HEK293T (cell line): ENCODE measurements around the gene ZNF362.

ENCODE experiments used
- ARNT ChIP-seq: fragments of 450-650 bp; IDR thresholded peaks from 2 replicates; pipeline ENCODE4 v1.6.1; 2017; ENCODE audit warnings: mild to moderate bottlenecking
- FOXK2 ChIP-seq: fragments of 450-650 bp; IDR thresholded peaks from 2 replicates; pipeline ENCODE4 v1.6.1; 2016; ENCODE audit warnings: mild to moderate bottlenecking
- FOXM1 ChIP-seq: fragments of 450-650 bp; IDR thresholded peaks from 2 replicates; pipeline ENCODE4 v1.6.1; 2017; ENCODE audit warnings: mild to moderate bottlenecking, borderline replicate concordance
- SP1 ChIP-seq: fragments of 450-650 bp; IDR thresholded peaks from 2 replicates; pipeline ENCODE4 v1.6.1; 2017
- SUZ12 ChIP-seq: fragments of 450-650 bp; IDR thresholded peaks from 2 replicates; pipeline ENCODE4 v1.6.1; 2016; ENCODE audit warnings: mild to moderate bottlenecking
- TARDBP ChIP-seq: fragments of 450-650 bp; IDR thresholded peaks from 2 replicates; pipeline ENCODE4 v1.6.1; 2016
- TF ChIP-seq, protein P1 (sequence below): fragments of 450-650 bp; IDR thresholded peaks from 2 replicates; pipeline ENCODE4 v1.6.1; 2016

DNA sequence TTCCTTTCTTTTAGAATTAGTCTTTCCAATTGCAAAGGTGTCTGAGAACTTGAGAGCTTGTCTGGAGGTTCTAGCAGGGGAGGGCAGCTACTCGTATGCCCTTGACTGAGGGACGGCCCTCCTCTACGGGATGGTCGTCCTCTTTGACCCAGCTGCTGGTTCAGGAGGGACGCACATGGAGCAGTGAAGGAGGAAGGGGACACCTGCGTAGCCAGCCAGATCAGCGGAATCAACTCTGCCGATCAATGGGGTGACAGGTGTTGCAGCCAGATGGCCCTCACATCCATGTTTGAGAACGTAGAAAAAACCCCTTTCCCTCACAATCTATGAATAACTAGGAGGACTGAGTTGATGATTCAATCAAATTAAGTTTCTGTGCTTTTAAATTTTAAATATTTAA is 80.3 kb downstream of the ZNF362 start:
- TF ChIP-seq SP1 = no peak
- no peak for TF ChIP-seq FOXK2
- no peak for TF ChIP-seq SUZ12
- TF ChIP-seq TARDBP = no peak
- TF ChIP-seq, protein P1, sequence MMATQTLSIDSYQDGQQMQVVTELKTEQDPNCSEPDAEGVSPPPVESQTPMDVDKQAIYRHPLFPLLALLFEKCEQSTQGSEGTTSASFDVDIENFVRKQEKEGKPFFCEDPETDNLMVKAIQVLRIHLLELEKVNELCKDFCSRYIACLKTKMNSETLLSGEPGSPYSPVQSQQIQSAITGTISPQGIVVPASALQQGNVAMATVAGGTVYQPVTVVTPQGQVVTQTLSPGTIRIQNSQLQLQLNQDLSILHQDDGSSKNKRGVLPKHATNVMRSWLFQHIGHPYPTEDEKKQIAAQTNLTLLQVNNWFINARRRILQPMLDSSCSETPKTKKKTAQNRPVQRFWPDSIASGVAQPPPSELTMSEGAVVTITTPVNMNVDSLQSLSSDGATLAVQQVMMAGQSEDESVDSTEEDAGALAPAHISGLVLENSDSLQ = no peak
- TF ChIP-seq ARNT = no peak
- TF ChIP-seq FOXM1 = no peak
